SK-N-SH (cell line): ENCODE data around the gene STK32C. TPM values are rescaled to one million over a fixed set of nuclear protein-coding genes. Genes with fewer than 3 reads are reported as not detected.

ENCODE experiments used
- CTCF ChIA-PET: fragments of 300-600, 350-600 bp; formaldehyde crosslinking; extraction: SDS; loops from one replicate; lab custom pipeline; 2021; lab: Yijun Ruan, JAX
- POLR2A ChIA-PET: fragments of 350-600 bp; sonication (Branson Sonifier 250); formaldehyde crosslinking; extraction: SDS; loops from one replicate; lab custom pipeline; 2020; ENCODE audit warnings: antibody characterized with exemption, inconsistent platforms; lab: Yijun Ruan, JAX
- DNase-seq: peaks from one replicate; pipeline ENCODE4 v3.0.0; 2012
- H2AFZ ChIP-seq: fragments of 200-600 bp; sonication (generic); 2 replicates; pipeline ENCODE4 v1.8.1; 2016; ENCODE audit warnings: antibody characterized with exemption, mild to moderate bottlenecking, low read depth
- H3F3A ChIP-seq: fragments of 200-600 bp; sonication (generic); replicated peaks from 2 replicates; pipeline ENCODE3; 2016; ENCODE audit warnings: antibody characterized with exemption, mild to moderate bottlenecking; ENCODE audit not compliant: insufficient read depth
- H3K27ac ChIP-seq, 2 experiments: fragments of 200-500 bp in 1 of 2; fragments of 200-600 bp in 1 of 2; sonication (Bioruptor generic) in 1 of 2; sonication (generic), shearing (Covaris generic) in 1 of 2; 2 replicates each; pipeline versions ENCODE4 v1.5.1 to v1.6.1; 2014 to 2016; ENCODE audit warnings: low read depth in 2 of 2, inconsistent platforms in 1 of 2, low read length in 1 of 2, mild to moderate bottlenecking in 1 of 2, mixed read lengths in 1 of 2
- H3K27me3 ChIP-seq: fragments of 200-600 bp; sonication (generic), shearing (Covaris generic); 2 replicates; pipeline ENCODE4 v1.6.1; 2016; ENCODE audit warnings: mixed run types; ENCODE audit not compliant: insufficient read depth
- H3K36me3 ChIP-seq, 2 experiments: fragments of 200-500 bp in 1 of 2; fragments of 200-600 bp in 1 of 2; sonication (Bioruptor generic) in 1 of 2; sonication (generic) in 1 of 2; replicated peaks in 1 of 2; 2 replicates each; pipeline versions ENCODE3 to v1.5.1; 2014 to 2016; ENCODE audit warnings: low read length in 1 of 2, mild to moderate bottlenecking in 1 of 2; ENCODE audit not compliant: insufficient read depth in 2 of 2, control insufficient read depth in 1 of 2
- H3K4me1 ChIP-seq, 2 experiments: fragments of 200-500 bp in 1 of 2; fragments of 200-600 bp in 1 of 2; sonication (Bioruptor generic) in 1 of 2; sonication (generic), shearing (Covaris generic) in 1 of 2; 2 replicates each; pipeline versions ENCODE4 v1.5.1 to v1.6.1; 2014 to 2016; ENCODE audit warnings: low read depth in 1 of 2, low read length in 1 of 2, mixed run types in 1 of 2; ENCODE audit not compliant: insufficient read depth in 2 of 2, control insufficient read depth in 1 of 2
- H3K4me2 ChIP-seq: fragments of 200-600 bp; sonication (generic), shearing (Covaris generic); 2 replicates; pipeline ENCODE4 v1.6.1; 2017; ENCODE audit warnings: mixed run types
- H3K4me3 ChIP-seq, 2 experiments: fragments of 200-500 bp in 1 of 2; fragments of 200-600 bp in 1 of 2; sonication (Bioruptor generic) in 1 of 2; sonication (generic), shearing (Covaris generic) in 1 of 2; 2 replicates each; pipeline versions ENCODE4 v1.5.1 to v1.8.1; 2014 to 2016; ENCODE audit warnings: low read depth in 2 of 2, inconsistent platforms in 1 of 2, low read length in 1 of 2, mild to moderate bottlenecking in 1 of 2, mixed read lengths in 1 of 2, moderate library complexity in 1 of 2
- H3K79me2 ChIP-seq: fragments of 200-600 bp; sonication (generic); 2 replicates; pipeline ENCODE4 v1.8.1; 2017; ENCODE audit warnings: mild to moderate bottlenecking; ENCODE audit not compliant: insufficient read depth
- H3K9ac ChIP-seq: fragments of 200-600 bp; sonication (generic); 2 replicates; pipeline ENCODE4 v1.6.1; 2017; ENCODE audit warnings: mixed run types
- H3K9me2 ChIP-seq: fragments of 200-600 bp; sonication (generic); 2 replicates; pipeline ENCODE4 v1.6.1; 2017; ENCODE audit warnings: mixed run types
- H3K9me3 ChIP-seq: fragments of 200-600 bp; sonication (generic); 2 replicates; pipeline ENCODE4 v1.6.1; 2017; ENCODE audit warnings: mixed run types, mild to moderate bottlenecking, moderate library complexity
- H4K20me1 ChIP-seq: fragments of 200-600 bp; sonication (generic); 2 replicates; pipeline ENCODE4 v1.6.1; 2017; ENCODE audit warnings: mild to moderate bottlenecking, mixed run types; ENCODE audit not compliant: insufficient read depth
- CHD2 ChIP-seq: fragments of 150-350 bp; IDR thresholded peaks from 2 replicates; pipeline ENCODE4 v1.6.1; 2018; ENCODE audit warnings: low read length; ENCODE audit not compliant: partially characterized antibody
- CTCF ChIP-seq: fragments of 200-600 bp; sonication (generic); IDR thresholded peaks from 2 replicates; pipeline ENCODE4 v1.6.1; 2017; ENCODE audit warnings: antibody characterized with exemption, mild to moderate bottlenecking, moderate library complexity
- ELF1 ChIP-seq: IDR thresholded peaks from 2 replicates; pipeline ENCODE4 v1.4.0; 2012
- EP300 ChIP-seq, 2 experiments: IDR thresholded peaks; 2 replicates each; pipeline versions ENCODE4 v1.4.0 to v1.6.1; 2012; ENCODE audit warnings: borderline replicate concordance in 1 of 2, low read depth in 1 of 2, low read length in 1 of 2
- FOSL2 ChIP-seq: IDR thresholded peaks from 2 replicates; pipeline ENCODE4 v1.4.0; 2012; ENCODE audit warnings: low read depth, mild to moderate bottlenecking, moderate library complexity, borderline replicate concordance
- FOXM1 ChIP-seq: IDR thresholded peaks from 2 replicates; pipeline ENCODE4 v1.4.0; 2012; ENCODE audit warnings: low read depth, mild to moderate bottlenecking
- GABPA ChIP-seq: IDR thresholded peaks from 2 replicates; pipeline ENCODE4 v1.4.0; 2012; ENCODE audit warnings: low read depth, mild to moderate bottlenecking
- GATA2 ChIP-seq: sonication (generic); formaldehyde crosslinking; IDR thresholded peaks from 2 replicates; pipeline ENCODE4 v1.5.0; 2020; ENCODE audit warnings: mild to moderate bottlenecking, missing genetic modification reagents
- JUND ChIP-seq: IDR thresholded peaks from 2 replicates; pipeline ENCODE4 v1.4.0; 2012
- MEF2A ChIP-seq: IDR thresholded peaks from 2 replicates; pipeline ENCODE4 v1.4.0; 2012; ENCODE audit warnings: low read depth, borderline replicate concordance
- MXI1 ChIP-seq: IDR thresholded peaks from 2 replicates; pipeline ENCODE4 v1.6.1; 2012; ENCODE audit warnings: mild to moderate bottlenecking, low read depth, low read length, improper control_type of control experiment
- NRF1 ChIP-seq: IDR thresholded peaks from 2 replicates; pipeline ENCODE4 v1.6.1; 2012; ENCODE audit warnings: low read depth, mild to moderate bottlenecking, low read length
- POLR2AphosphoS5 ChIP-seq: IDR thresholded peaks from 2 replicates; pipeline ENCODE4 v1.6.1; 2012; ENCODE audit warnings: low read depth, low read length
- RCOR1 ChIP-seq: fragments of 150-350 bp; IDR thresholded peaks from 2 replicates; pipeline ENCODE4 v1.6.1; 2017; ENCODE audit warnings: antibody characterized with exemption, low read length
- RFX5 ChIP-seq: IDR thresholded peaks from 2 replicates; pipeline ENCODE4 v1.6.1; 2012; ENCODE audit warnings: mild to moderate bottlenecking, improper control_type of control experiment, low read length
- SIN3A ChIP-seq: IDR thresholded peaks from 2 replicates; pipeline ENCODE4 v1.6.1; 2012; ENCODE audit warnings: low read depth, mild to moderate bottlenecking, low read length, moderate library complexity, borderline replicate concordance
- SMC3 ChIP-seq: IDR thresholded peaks from 2 replicates; pipeline ENCODE4 v1.6.1; 2012; ENCODE audit warnings: low read depth, low read length, improper control_type of control experiment
- TAF1 ChIP-seq: IDR thresholded peaks from 2 replicates; pipeline ENCODE4 v1.6.1; 2012; ENCODE audit warnings: low read depth, mild to moderate bottlenecking, low read length, moderate library complexity, borderline replicate concordance
- TEAD4 ChIP-seq: IDR thresholded peaks from 2 replicates; pipeline ENCODE4 v1.4.0; 2012; ENCODE audit warnings: mild to moderate bottlenecking, borderline replicate concordance; ENCODE audit not compliant: insufficient read depth
- USF1 ChIP-seq: IDR thresholded peaks from 2 replicates; pipeline ENCODE4 v1.4.0; 2012; ENCODE audit warnings: low read depth, borderline replicate concordance
- WGBS: methylation state at CpG from one replicate; pipeline ENCODE4 v1.1.6; 2017; ENCODE audit warnings: low lambda C conversion rate; 5-methylcytosine and 5-hydroxymethylcytosine counted together
- polyA plus RNA-seq, 3 experiments: library from polyadenylated mRNA; depleted of rRNA; stranded (reverse); fragments of >200 nt; gene quantifications; 2 replicates each; pipeline ENCODE4 v1.2.3, GENCODE V29; 2012
- TF ChIP-seq, protein P1 (sequence below): IDR thresholded peaks from 2 replicates; pipeline ENCODE4 v1.4.0; 2012; ENCODE audit warnings: low read depth, borderline replicate concordance
- TF ChIP-seq, protein P2 (sequence below): IDR thresholded peaks from 2 replicates; pipeline ENCODE4; 2012
- TF ChIP-seq, protein P3 (sequence below): fragments of 150-350 bp; IDR thresholded peaks from 2 replicates; pipeline ENCODE4 v1.6.1; 2016; ENCODE audit warnings: mild to moderate bottlenecking, low read depth, low read length

Gene STK32C
- polyA plus RNA-seq, 1 of the 3 experiments (the other 2 are of a cell fraction) = 27.8 TPM

DNA sequence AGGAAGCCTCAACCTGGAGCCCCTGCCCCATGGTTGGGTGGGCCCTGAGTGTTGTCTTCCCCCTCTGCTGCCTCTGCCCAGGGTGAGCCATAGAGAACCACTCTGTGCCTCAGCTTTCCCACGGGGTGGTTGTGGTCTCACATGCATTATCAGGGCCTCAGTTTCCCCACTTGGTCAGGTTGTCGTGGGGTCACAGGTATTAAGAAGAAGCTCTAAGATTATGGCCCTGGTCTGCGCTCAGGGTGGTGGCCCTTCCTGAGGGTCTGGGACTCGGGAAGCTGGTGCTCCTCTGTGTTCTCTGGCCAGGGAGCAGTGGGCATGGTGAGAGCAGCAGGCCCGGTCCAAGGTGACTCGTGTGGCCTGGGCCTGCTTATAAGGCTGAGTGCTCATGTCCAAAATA is 42.0 kb upstream of the STK32C start:
- no peak for DNase-seq
- WGBS = 84% methylated on average over 4 of the region's 6 CpGs
- no peaks in the 10 kb centered on the region for H3K9me2 ChIP-seq
- H3K9ac ChIP-seq = no peak overlapping the region
- H4K20me1 ChIP-seq = peaks cover 5% of the 10 kb centered on the region; the same call in 1 of the 2 replicates
- H3K9me3 ChIP-seq = no peaks in the 10 kb centered on the region
- no peak overlapping the region for H2AFZ ChIP-seq
- ChIA-PET CTCF (interaction anchor here (3.8 to 4.8 kb wide), 2 partner anchors 11 to 126 kb away, joined by 30 to 31 read pairs; no protein-coding TSS in a partner anchor), POLR2A (interaction anchor here (0.6 kb wide), 1 partner anchor 125 kb away, joined by 3 read pairs; no protein-coding TSS in a partner anchor)
- H3K4me3 ChIP-seq = no peak overlapping the region
- no peaks in the 10 kb centered on the region for H3K79me2 ChIP-seq
- no peaks in the 10 kb centered on the region for H3K4me1 ChIP-seq
- TF ChIP-seq CHD2 (no peak), MXI1 (no peak), GABPA (no peak), SIN3A (no peak), NRF1 (no peak)
- TF ChIP-seq, protein P1, sequence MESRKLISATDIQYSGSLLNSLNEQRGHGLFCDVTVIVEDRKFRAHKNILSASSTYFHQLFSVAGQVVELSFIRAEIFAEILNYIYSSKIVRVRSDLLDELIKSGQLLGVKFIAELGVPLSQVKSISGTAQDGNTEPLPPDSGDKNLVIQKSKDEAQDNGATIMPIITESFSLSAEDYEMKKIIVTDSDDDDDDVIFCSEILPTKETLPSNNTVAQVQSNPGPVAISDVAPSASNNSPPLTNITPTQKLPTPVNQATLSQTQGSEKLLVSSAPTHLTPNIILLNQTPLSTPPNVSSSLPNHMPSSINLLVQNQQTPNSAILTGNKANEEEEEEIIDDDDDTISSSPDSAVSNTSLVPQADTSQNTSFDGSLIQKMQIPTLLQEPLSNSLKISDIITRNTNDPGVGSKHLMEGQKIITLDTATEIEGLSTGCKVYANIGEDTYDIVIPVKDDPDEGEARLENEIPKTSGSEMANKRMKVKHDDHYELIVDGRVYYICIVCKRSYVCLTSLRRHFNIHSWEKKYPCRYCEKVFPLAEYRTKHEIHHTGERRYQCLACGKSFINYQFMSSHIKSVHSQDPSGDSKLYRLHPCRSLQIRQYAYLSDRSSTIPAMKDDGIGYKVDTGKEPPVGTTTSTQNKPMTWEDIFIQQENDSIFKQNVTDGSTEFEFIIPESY = no peak
- no peaks in the 10 kb centered on the region for H3K27me3 ChIP-seq
- H3K4me2 ChIP-seq = no peak overlapping the region
- H3K36me3 ChIP-seq = peaks cover 7 to 22% of the 10 kb centered on the region in 2 experiments
- H3K27ac ChIP-seq = no peak overlapping the region
- no peaks in the 10 kb centered on the region for H3F3A ChIP-seq

DNA sequence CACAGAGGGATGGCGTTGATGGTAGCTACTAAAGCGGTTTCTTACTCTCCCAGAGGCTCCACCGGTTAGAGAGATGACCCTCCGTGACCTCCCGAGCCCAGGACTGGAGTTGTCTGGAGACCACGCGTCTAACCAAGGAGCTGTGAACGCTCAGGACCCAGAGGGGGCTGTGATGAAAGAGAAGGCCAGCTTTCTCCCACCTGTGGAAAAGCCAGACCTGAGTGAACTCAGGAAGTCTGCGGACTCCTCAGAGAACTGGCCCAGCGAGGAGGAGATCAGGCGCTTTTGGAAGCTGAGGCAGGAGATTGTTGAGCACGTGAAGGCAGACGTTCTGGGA is 40.1 kb upstream of the STK32C start:
- no peaks in the 10 kb centered on the region for H3K9me2 ChIP-seq
- no peaks in the 10 kb centered on the region for H3K27me3 ChIP-seq
- ChIA-PET CTCF (interaction anchor here (0.9 to 4.8 kb wide), 2 partner anchors 13 to 124 kb away, joined by 3 to 30 read pairs; no protein-coding TSS in a partner anchor), POLR2A (no interaction called here)
- peaks cover 10 to 29% of the 10 kb centered on the region in 2 experiments for H3K36me3 ChIP-seq
- H3K9ac ChIP-seq = no peak overlapping the region
- no peak overlapping the region for H3K4me2 ChIP-seq
- no peak overlapping the region for H2AFZ ChIP-seq
- H3K4me1 ChIP-seq = no peaks in the 10 kb centered on the region
- no peak for TF ChIP-seq TEAD4
- TF ChIP-seq RCOR1 = no peak
- TF ChIP-seq TAF1 = no peak
- TF ChIP-seq EP300 (IDR thresholded peaks at IDR 0.05; ENCODE audit: borderline replicate concordance in 1 of 2, low read depth in 1 of 2, low read length in 1 of 2) = no peak
- no peak for TF ChIP-seq SMC3
- no peak for TF ChIP-seq CTCF
- TF ChIP-seq FOSL2 = no peak
- TF ChIP-seq POLR2AphosphoS5 = no peak
- TF ChIP-seq USF1 = no peak
- TF ChIP-seq RFX5 = no peak
- no peak for TF ChIP-seq MEF2A
- TF ChIP-seq MXI1 = no peak
- TF ChIP-seq, protein P2, sequence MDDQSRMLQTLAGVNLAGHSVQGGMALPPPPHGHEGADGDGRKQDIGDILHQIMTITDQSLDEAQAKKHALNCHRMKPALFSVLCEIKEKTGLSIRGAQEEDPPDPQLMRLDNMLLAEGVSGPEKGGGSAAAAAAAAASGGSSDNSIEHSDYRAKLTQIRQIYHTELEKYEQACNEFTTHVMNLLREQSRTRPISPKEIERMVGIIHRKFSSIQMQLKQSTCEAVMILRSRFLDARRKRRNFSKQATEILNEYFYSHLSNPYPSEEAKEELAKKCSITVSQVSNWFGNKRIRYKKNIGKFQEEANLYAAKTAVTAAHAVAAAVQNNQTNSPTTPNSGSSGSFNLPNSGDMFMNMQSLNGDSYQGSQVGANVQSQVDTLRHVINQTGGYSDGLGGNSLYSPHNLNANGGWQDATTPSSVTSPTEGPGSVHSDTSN = no peak
- TF ChIP-seq GATA2 (CRISPR knock-in tag) = no peak
- no peak for TF ChIP-seq CHD2
- TF ChIP-seq, protein P3, sequence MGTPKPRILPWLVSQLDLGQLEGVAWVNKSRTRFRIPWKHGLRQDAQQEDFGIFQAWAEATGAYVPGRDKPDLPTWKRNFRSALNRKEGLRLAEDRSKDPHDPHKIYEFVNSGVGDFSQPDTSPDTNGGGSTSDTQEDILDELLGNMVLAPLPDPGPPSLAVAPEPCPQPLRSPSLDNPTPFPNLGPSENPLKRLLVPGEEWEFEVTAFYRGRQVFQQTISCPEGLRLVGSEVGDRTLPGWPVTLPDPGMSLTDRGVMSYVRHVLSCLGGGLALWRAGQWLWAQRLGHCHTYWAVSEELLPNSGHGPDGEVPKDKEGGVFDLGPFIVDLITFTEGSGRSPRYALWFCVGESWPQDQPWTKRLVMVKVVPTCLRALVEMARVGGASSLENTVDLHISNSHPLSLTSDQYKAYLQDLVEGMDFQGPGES = no peak
- no peak for TF ChIP-seq JUND
- TF ChIP-seq ELF1 = no peak
- no peak for TF ChIP-seq FOXM1
- H3F3A ChIP-seq = no peaks in the 10 kb centered on the region
- H4K20me1 ChIP-seq = peaks cover 3% of the 10 kb centered on the region; the same call in 1 of the 2 replicates
- no peaks in the 10 kb centered on the region for H3K79me2 ChIP-seq
- H3K4me3 ChIP-seq = no peak overlapping the region
- WGBS = 91% methylated on average over 12 of the region's 13 CpGs
- H3K9me3 ChIP-seq = no peaks in the 10 kb centered on the region
- DNase-seq = no peak
- no peak overlapping the region for H3K27ac ChIP-seq
